GM12874 (cell line): ENCODE results near the gene GNE.

ENCODE experiments used
- CTCF ChIP-seq: IDR thresholded peaks from 2 replicates; pipeline ENCODE4 v1.5.1; 2011; ENCODE audit warnings: low read depth, mild to moderate bottlenecking, control low read depth, low read length, moderate library complexity; ENCODE audit not compliant: insufficient read depth

GNE gene

GRCh38 chr9:36213387-36213786 lies 44.9 kb downstream of the GNE start:
- no peak for TF ChIP-seq CTCF

- no peak for TF ChIP-seq CTCF
Observed at GRCh38 chr9:36211510-36211909, 46.7 kb downstream of the GNE start.

GRCh38 chr9:36210722-36211121 lies 47.5 kb downstream of the GNE start:
- TF ChIP-seq CTCF = no peak

- no peak for TF ChIP-seq CTCF
Observed at GRCh38 chr9:36208521-36209253, 49.6 kb downstream of the GNE start.

GRCh38 chr9:36207546-36208012 lies 50.7 kb downstream of the GNE start:
- TF ChIP-seq CTCF = no peak

- no peak for TF ChIP-seq CTCF
Observed at GRCh38 chr9:36207016-36207415, 51.2 kb downstream of the GNE start.

- no peak for TF ChIP-seq CTCF
Observed at GRCh38 chr9:36204906-36205547, 53.2 kb downstream of the GNE start.
